Cerebellar nuclear complex (tissue), 1 donor: ENCODE data around the gene GTPBP1.

ENCODE experiments used
- DNase-seq, 2 experiments: peaks; one replicate each; lab custom pipeline; 2025; lab: John Stamatoyannopoulos, UW

Gene GTPBP1

GRCh38 chr22:38757464-38757757 is 51.7 kb downstream of the GTPBP1 start:
- no peak for DNase-seq

DNA sequence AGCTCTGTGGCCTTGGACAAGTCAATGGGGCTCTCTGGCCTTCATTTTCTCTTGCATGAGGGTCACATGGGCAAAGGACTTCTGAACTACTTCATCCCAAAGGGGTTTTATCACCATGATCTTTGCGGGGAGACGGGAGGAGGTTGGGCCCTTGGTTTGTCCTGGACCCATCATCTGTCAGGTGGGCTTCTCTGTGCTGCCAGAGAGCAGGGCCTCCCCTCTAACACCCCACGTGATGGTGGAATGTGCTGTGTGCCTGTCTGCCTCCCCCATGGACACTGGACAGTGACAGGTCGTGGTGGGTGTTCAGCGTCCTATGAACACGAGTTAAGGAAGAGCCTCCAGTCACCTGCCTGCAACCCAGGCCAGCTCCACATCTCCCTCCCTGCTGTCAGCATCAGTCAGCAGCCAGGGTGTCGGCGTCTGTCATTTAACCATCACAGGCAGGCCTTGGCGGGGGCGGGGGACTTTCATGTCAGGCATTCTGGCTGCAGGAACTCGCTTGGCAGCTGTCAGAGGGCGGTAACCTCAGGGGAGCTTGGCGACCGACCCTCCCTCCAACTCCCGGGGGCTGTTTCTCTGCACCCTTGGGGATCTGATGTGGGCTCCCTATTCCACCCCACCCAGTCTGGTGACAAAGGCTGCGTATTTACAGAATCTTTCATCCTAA is 52.7 kb downstream of the GTPBP1 start:
- DNase-seq, result no peak

DNA sequence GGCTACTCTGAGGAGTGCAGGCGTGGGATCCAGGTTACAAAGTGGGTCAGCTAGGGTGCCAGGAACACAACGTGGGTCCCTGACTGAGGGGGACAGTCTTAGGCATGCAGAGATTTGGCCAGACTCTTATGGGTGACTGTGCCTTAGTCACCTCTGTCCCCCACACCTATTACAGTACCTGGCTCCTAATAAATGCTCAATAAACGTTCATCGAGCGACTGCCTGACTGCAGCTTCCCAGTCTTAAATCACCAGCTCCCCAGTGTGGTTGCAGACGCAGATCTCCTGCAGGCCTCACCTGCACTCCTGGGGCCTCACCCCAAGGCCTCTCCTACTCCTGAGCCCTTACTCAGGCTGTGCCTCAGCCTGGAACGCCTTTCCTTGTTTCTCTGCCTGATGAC is 53.3 kb downstream of the GTPBP1 start:
- DNase-seq, result no peak

DNA sequence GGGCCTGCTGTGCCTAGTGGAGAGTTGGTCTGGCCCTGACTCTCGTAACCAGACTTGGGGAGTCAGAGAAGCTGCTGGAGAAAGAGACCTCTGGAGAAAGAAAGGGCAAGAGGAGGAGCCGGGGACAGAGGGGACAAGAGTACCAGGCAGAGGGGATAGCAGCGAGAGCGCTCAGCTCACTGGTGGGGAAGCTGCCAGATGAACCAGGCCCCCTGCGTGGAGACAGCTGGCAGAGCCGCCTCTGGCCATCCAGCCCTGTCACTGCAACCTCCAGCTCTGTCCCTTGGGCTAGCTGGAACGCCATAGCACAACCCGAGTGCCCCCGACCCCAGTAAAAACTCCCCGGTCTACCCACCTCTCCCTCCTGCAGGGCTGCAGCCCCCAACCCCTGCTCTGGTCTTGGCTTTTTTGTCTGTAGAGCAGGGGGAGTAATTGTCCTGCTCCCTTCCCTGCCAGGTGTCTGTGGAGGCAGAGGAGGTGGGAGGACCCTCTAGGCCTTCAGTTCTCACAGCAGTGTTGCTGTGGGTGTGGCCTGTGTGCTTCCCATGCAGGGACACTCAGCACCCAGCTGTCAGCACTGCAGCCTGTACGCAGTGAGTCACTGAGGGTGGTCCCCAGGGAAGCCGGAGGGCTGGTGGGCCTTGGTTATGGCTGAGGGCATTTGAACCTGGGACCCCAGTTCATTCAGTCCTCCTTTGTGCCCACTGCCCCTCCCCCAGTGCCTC is 54.9 kb downstream of the GTPBP1 start:
- DNase-seq, result no peak

GRCh38 chr22:38761202-38762162 is 55.7 kb downstream of the GTPBP1 start:
- no peak for DNase-seq

DNA sequence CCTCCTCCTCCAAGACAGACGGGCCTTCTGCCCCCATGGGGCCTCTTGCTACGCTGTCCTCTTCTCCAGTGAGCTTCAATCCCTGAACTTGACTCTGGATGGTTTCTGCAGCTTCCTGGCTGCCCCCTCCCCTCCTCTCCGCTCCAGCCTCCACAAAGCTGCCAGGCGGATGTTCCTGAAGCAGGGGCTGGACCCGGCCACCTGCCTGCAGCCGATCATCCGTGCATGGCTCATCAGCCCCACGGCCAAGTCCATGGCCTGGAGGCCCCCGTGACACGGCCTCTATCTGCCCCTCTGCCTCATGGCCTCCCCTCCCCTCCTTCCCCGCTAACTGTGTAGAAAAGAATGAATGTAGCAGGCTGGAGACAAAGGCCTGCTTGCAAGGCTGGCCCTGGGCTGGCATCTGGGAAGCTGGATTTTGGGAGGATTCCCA is 56.8 kb downstream of the GTPBP1 start:
- DNase-seq, result no peak

GRCh38 chr22:38766076-38766777 is 60.5 kb downstream of the GTPBP1 start:
- no peak for DNase-seq

- DNase-seq, result no peak
Measured at GRCh38 chr22:38767313-38767712, 61.6 kb downstream of the GTPBP1 start.

GRCh38 chr22:38768036-38768435 is 62.3 kb downstream of the GTPBP1 start:
- DNase-seq, result no peak

GRCh38 chr22:38770257-38770949 is 64.7 kb downstream of the GTPBP1 start:
- DNase-seq, result no peak

GRCh38 chr22:38772623-38772873 is 66.8 kb downstream of the GTPBP1 start:
- DNase-seq, result no peak

- DNase-seq, result no peak
Measured at GRCh38 chr22:38773363-38773946, 67.7 kb downstream of the GTPBP1 start.

DNA sequence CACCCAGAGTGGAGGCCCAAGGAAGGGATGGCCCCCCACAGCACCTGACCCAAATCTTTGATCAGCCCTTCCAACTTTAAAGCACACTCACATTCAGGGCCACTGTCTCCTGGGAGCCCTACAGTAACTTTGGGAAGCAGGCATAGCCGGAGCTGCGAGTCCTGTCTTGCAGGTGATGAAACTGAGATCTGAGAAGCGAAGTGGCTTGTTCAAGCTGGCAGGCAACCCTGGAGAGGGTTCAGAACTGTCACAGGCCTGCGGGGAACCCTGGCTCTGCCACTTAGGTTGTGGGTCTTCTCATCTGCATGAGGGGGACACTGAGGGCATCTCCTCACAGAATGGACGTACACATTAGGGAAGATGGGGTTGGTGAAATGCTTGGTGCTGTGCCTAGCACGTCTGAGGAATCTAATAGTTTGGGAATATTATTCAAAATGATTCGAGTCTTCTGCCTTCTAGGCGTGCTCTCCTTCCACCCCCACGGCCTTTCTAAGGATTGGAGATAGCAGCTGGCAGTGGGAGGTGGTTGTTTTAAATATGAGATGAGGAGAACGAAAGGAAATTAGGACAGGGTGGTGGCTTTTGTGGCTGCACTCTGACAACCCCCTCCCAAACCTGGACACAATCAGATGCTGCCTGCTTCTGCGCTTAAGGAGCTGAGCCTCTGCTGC is 68.9 kb downstream of the GTPBP1 start:
- DNase-seq, result no peak

DNA sequence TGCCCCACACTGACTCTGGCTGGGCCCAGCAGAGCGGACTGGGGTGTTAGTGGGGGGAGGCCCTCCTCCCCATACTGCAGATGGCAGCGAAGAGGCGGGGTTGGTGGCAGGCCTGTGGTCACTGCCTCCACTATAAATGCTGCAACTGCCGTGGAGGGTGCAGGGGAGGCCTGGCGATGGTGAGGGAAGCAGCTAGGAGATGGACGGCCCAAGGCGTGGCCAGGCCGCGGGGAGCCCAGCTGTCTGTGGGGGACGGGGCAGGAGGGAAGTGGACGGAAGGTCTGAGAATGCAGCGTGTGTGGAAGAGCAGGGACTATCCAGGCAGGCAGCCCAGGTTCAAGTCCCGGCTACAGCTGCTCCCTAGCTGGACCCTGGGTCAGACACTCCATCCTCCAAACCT is 69.9 kb downstream of the GTPBP1 start:
- no peak for DNase-seq

- no peak for DNase-seq
Measured at GRCh38 chr22:38776086-38776485, 70.3 kb downstream of the GTPBP1 start.

GRCh38 chr22:38777087-38777671 is 71.4 kb downstream of the GTPBP1 start:
- no peak for DNase-seq

GRCh38 chr22:38781033-38781432 is 75.3 kb downstream of the GTPBP1 start:
- no peak for DNase-seq

DNA sequence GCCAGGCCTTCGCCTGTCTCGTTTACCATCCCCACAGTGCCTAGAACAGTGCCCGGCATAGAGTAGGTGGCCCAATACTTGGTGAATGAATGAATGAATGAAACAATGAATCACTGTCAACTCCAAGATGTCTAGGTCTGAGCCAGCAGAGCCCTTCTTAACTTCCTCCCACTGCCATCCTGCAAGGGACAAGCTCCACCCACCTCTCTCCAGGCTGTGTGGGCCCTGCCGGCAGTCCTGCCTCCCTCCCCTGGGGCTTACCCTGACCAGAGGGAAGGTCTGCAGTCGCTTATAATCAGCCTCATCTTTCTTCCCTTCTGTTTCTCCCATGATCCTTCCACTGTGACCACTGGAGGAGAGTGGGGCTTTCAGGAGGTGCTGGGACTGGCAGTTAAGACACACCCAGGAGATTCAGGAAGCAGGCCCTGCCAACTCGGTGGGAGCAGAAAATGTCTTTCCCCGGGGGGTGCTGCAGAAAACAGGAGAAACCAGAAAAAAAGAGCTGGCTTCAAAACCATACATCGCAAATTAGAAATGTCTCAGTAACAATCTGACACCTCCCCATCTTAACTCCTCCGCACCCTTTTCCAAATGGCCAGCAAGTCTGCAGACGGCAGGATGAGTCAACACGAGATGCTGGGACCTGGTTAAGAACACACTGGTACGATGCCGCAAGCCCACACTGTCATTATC is 76.8 kb downstream of the GTPBP1 start:
- no peak for DNase-seq
